K562 (cell line): ENCODE data around the gene TNKS2. TPM values are rescaled to one million over a fixed set of nuclear protein-coding genes. Genes with fewer than 3 reads are reported as not detected.

ENCODE experiments used
- FOS ChIP-seq: IDR thresholded peaks from 3 replicates; pipeline ENCODE4 v1.6.1; 2011; ENCODE audit not compliant: insufficient read length; ENCODE audit errors: extremely low read depth
- FOXJ3 ChIP-seq: sonication (generic); formaldehyde crosslinking; IDR thresholded peaks from 2 replicates; pipeline ENCODE4 v1.4.0; 2020; ENCODE audit warnings: mild to moderate bottlenecking, missing genetic modification reagents
- HDAC8 ChIP-seq: fragments of 450-650 bp; IDR thresholded peaks from 2 replicates; pipeline ENCODE4 v1.6.1; 2016; ENCODE audit warnings: mild to moderate bottlenecking, missing genetic modification characterization, moderate library complexity, missing compliant biosample characterization
- JUND ChIP-seq, 2 experiments: IDR thresholded peaks; 2 replicates in 1 of 2; 3 replicates in 1 of 2; pipeline ENCODE4 v1.6.1; 2011; ENCODE audit warnings: borderline replicate concordance in 2 of 2, low read depth in 2 of 2, low read length in 2 of 2, improper control_type of control experiment in 1 of 2, missing biosample characterization in 1 of 2, missing genetic modification characterization in 1 of 2, missing genetic modification reagents in 1 of 2
- NFE2 ChIP-seq: IDR thresholded peaks from 2 replicates; pipeline ENCODE4 v1.6.1; 2014; ENCODE audit warnings: antibody characterized with exemption, low read depth
- RAD51 ChIP-seq: fragments of 450-650 bp; IDR thresholded peaks from 2 replicates; pipeline ENCODE4 v1.7.1; 2016; ENCODE audit warnings: low read depth, mild to moderate bottlenecking, borderline replicate concordance
- TFAM ChIP-seq: fragments of 250-450 bp; sonication (Bioruptor Pico); conservative IDR thresholded peaks from 2 replicates; pipeline ENCODE4 v1.5.0; 2021; ENCODE audit warnings: mild to moderate bottlenecking, moderate library complexity
- U2AF1 ChIP-seq: fragments of 200-400 bp; formaldehyde crosslinking; optimal IDR thresholded peaks from 2 replicates; pipeline ENCODE3; 2017; ENCODE audit warnings: mild to moderate bottlenecking, low read depth, low read length, moderate library complexity
- ZNF282 ChIP-seq: sonication (generic); formaldehyde crosslinking; IDR thresholded peaks from 2 replicates; pipeline ENCODE4 v1.8.1; 2023; ENCODE audit warnings: missing genetic modification reagents
- ZNF707 ChIP-seq: fragments of 250-450 bp; sonication (Bioruptor Pico); conservative IDR thresholded peaks from 2 replicates; pipeline ENCODE4 v1.8.0; 2022; ENCODE audit warnings: inconsistent platforms, mild to moderate bottlenecking, moderate library complexity
- ZNF77 ChIP-seq: fragments of 250-450 bp; sonication (Bioruptor Pico); IDR thresholded peaks from 2 replicates; pipeline ENCODE4 v1.5.0; 2020
- polyA plus RNA-seq, 8 experiments: library from polyadenylated mRNA; depleted of rRNA in 4 of 8; stranded (reverse) in 5 of 8; unstranded in 3 of 8; fragments of >200 nt; fragmentation: Nextera tagmentation in 2 of 8; fragmentation: Illumina TruSeq in 1 of 8; extraction: Ambion mirVana in 2 of 8; extraction: Trizol in 1 of 8; gene quantifications; 2 replicates each; pipeline versions ENCODE4 v1.2.1 to v1.2.3, GENCODE V29; 2011 to 2014; ENCODE audit warnings: inconsistent platforms in 1 of 8, missing spikeins in 1 of 8
- total RNA-seq, 7 experiments: library from RNA; depleted of rRNA in 6 of 7; stranded (reverse); fragments of >200 nt in 6 of 7; fragmentation: Illumina TruSeq in 2 of 7; extraction: Trizol in 2 of 7; gene quantifications; 2 replicates each; pipeline versions ENCODE4 v1.2.1 to v1.2.3, GENCODE V29; 2011 to 2021; ENCODE audit warnings: low replicate concordance in 1 of 7
- TF ChIP-seq, protein P1 (sequence below): sonication (generic); formaldehyde crosslinking; IDR thresholded peaks from 2 replicates; pipeline ENCODE4 v1.8.0; 2023; ENCODE audit warnings: missing genetic modification reagents, mild to moderate bottlenecking, borderline replicate concordance
- TF ChIP-seq, protein P2 (sequence below): fragments of 150-350 bp; IDR thresholded peaks from 2 replicates; pipeline ENCODE4 v1.6.1; 2014; ENCODE audit warnings: low read depth, mild to moderate bottlenecking, low read length, borderline replicate concordance

The TNKS2 gene
- total and polyA plus RNA-seq, 9 of the 15 experiments (the other 6 are each of a cell fraction or from before 2014, with no cell fraction given) = 3.5 to 19.8 (median 8.6) TPM

DNA sequence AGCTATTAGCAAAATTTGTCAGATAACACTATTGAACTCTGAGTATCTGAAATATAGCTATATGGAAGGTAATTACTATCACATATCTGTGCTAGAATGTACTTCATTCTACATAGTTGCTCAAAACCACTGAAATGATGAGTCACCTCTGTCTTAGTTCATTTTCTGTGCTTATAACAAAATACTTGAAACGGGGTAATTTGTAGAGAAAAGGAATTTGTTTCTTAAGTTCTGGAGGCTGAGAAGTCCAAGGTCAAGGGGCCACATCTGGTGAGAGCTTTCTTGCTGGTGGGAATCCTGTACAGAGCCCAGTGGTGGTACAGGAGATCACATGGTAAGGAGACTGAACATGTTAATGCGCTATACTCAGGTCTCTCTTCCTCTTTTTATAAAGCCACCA, 41.9 kb upstream of the TNKS2 start (continued):
- TF ChIP-seq, protein P1, sequence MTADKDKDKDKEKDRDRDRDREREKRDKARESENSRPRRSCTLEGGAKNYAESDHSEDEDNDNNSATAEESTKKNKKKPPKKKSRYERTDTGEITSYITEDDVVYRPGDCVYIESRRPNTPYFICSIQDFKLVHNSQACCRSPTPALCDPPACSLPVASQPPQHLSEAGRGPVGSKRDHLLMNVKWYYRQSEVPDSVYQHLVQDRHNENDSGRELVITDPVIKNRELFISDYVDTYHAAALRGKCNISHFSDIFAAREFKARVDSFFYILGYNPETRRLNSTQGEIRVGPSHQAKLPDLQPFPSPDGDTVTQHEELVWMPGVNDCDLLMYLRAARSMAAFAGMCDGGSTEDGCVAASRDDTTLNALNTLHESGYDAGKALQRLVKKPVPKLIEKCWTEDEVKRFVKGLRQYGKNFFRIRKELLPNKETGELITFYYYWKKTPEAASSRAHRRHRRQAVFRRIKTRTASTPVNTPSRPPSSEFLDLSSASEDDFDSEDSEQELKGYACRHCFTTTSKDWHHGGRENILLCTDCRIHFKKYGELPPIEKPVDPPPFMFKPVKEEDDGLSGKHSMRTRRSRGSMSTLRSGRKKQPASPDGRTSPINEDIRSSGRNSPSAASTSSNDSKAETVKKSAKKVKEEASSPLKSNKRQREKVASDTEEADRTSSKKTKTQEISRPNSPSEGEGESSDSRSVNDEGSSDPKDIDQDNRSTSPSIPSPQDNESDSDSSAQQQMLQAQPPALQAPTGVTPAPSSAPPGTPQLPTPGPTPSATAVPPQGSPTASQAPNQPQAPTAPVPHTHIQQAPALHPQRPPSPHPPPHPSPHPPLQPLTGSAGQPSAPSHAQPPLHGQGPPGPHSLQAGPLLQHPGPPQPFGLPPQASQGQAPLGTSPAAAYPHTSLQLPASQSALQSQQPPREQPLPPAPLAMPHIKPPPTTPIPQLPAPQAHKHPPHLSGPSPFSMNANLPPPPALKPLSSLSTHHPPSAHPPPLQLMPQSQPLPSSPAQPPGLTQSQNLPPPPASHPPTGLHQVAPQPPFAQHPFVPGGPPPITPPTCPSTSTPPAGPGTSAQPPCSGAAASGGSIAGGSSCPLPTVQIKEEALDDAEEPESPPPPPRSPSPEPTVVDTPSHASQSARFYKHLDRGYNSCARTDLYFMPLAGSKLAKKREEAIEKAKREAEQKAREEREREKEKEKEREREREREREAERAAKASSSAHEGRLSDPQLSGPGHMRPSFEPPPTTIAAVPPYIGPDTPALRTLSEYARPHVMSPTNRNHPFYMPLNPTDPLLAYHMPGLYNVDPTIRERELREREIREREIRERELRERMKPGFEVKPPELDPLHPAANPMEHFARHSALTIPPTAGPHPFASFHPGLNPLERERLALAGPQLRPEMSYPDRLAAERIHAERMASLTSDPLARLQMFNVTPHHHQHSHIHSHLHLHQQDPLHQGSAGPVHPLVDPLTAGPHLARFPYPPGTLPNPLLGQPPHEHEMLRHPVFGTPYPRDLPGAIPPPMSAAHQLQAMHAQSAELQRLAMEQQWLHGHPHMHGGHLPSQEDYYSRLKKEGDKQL (CRISPR knock-in tag) = no peak
- TF ChIP-seq ZNF282 = no peak
- TF ChIP-seq TFAM (CRISPR knock-in tag) = no peak
- TF ChIP-seq FOXJ3 = no peak
- TF ChIP-seq U2AF1 = no peak
- no peak for TF ChIP-seq FOS
- TF ChIP-seq, protein P2, sequence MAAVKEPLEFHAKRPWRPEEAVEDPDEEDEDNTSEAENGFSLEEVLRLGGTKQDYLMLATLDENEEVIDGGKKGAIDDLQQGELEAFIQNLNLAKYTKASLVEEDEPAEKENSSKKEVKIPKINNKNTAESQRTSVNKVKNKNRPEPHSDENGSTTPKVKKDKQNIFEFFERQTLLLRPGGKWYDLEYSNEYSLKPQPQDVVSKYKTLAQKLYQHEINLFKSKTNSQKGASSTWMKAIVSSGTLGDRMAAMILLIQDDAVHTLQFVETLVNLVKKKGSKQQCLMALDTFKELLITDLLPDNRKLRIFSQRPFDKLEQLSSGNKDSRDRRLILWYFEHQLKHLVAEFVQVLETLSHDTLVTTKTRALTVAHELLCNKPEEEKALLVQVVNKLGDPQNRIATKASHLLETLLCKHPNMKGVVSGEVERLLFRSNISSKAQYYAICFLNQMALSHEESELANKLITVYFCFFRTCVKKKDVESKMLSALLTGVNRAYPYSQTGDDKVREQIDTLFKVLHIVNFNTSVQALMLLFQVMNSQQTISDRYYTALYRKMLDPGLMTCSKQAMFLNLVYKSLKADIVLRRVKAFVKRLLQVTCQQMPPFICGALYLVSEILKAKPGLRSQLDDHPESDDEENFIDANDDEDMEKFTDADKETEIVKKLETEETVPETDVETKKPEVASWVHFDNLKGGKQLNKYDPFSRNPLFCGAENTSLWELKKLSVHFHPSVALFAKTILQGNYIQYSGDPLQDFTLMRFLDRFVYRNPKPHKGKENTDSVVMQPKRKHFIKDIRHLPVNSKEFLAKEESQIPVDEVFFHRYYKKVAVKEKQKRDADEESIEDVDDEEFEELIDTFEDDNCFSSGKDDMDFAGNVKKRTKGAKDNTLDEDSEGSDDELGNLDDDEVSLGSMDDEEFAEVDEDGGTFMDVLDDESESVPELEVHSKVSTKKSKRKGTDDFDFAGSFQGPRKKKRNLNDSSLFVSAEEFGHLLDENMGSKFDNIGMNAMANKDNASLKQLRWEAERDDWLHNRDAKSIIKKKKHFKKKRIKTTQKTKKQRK = no peak
- TF ChIP-seq ZNF707 (CRISPR knock-in tag) = no peak
- TF ChIP-seq RAD51 = no peak
- TF ChIP-seq ZNF77 (CRISPR knock-in tag) = no peak
- TF ChIP-seq HDAC8 = no peak
- TF ChIP-seq JUND (IDR thresholded peaks at IDR 0.05; ENCODE audit: borderline replicate concordance, low read depth, low read length) = peak; percentile 12; the same call in 1 of the 2 replicates
- TF ChIP-seq JUND (tag; IDR thresholded peaks at IDR 0.05; ENCODE audit: borderline replicate concordance, low read depth, low read length) = no peak
- TF ChIP-seq NFE2 = 0 out of 2 replicates have a peak, but pooled peaks have one; percentile 10
